NB4 (cell line): ENCODE data around the gene SPTBN4.

Experiments used
- CTCF ChIP-seq: IDR thresholded peaks from one replicate; pipeline ENCODE4 v1.5.1; 2012; ENCODE audit warnings: low read depth, low read length
- POLR2A ChIP-seq: IDR thresholded peaks from 2 replicates; pipeline ENCODE4 v1.6.1; 2011; ENCODE audit warnings: mild to moderate bottlenecking; ENCODE audit not compliant: insufficient read length; ENCODE audit errors: extremely low read depth

- TF ChIP-seq CTCF (no peak), POLR2A (no peak)
These were observed 2.2 kb downstream of the SPTBN4 start for GRCh38 chr19:40469011-40469410.
